HG03159 (cell line): ENCODE data around the gene NADSYN1.

ENCODE experiments used
- ATAC-seq: cut with Tn5 transposase; IDR thresholded peaks from one replicate; pipeline ENCODE4 v1.9.1; 2021; ENCODE audit warnings: mild to moderate bottlenecking, moderate library complexity; ENCODE audit not compliant: unreplicated experiment

Gene NADSYN1

DNA sequence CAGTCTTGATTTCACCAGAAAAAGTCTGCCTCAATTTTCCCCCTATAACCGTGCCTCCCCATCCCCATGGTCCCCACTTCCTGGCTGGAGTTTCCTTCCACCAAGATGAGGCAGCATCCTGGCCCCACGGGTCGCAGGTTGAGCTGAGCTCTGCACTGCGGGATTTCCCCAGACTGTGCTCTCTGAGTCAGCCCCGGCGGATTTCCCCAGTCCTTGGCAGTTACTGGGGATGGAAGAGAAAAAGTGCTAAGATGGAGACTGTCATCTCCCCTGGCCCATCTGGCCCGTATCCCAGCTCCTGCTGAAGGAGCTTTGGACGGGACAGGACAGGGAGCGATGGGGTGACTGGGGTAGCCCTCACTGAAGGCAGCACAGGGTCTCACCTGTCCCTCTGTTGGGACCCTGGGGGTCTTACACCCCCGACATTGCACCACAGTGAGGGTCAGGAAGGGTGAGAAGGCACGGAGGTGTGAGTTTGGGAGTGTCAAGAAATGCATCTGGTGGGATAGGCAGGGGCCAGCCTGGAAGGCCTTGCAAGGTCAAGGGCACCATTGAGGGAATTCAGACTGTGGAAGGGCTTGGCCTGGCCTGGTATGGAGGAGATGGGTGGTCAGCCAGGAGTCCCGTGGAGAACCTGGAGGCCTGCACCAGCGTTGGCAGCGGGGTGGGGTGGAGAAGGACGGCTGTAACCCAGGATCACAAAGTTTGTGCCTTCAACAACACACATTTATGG is 36.5 kb downstream of the NADSYN1 start:
- no peak for ATAC-seq

DNA sequence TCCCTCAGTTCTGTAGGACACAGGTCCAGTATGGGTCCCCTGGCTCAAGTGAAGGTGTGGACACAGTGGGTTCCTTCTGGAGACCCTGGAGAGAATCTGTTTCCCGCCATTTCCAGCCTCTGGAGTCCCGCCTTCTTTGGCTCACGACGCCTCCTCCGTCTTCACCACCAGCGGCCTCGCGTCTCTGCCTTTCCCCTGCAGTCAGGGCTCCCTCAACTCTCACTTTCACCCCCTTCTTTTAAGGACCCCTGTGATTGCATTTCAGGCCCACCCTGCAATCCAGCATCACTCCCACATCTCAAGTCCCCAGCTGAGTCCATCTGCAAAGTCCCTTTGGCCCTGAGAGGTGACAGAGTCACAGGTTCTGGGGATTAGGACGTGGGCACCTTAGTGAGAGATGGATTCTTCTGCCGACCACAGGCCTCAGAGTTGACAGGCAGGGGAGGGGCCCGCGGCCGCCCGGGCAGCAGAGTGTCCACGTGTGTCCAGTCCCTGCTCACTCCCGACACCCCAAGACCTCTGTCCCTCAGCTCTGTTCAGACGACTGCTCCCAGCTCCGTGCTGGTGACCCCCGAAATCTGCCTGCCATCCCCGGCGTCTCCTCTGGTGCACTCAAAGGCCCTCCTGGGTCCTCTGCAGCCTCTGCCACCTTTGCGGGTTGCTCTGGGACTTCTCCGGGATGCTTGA is 37.2 kb downstream of the NADSYN1 start:
- no peak for ATAC-seq

DNA sequence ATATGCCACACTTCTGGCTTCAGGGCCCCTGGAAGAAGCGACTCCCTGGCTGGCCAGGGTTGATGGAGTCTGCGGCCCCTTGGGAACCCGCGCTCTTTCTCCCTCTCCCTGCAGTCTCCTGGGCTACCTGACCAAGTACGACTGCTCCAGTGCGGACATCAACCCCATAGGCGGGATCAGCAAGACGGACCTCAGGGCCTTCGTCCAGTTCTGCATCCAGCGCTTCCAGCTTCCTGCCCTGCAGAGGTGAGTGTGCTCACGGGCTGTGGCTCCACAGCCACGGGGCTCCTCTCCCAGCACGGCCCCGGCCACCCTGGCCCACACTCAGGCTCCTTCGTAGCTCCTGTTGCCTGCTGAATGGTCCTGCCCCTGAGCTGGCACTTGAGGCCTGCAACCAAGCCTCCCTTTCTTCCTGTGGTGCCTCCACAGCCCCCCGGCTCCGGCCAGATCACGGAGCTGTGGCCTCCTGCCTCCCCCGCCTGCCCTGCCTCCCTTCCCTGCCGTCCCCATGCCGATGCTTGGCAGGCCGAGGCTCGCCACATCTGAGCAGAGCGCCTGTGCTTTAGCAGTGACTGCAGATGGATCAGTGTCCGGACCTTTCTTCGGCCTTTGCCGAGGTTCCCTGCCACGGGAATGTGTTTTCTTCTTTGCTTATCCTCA is 37.9 kb downstream of the NADSYN1 start:
- no peak for ATAC-seq

GRCh38 chr11:71491531-71491930 is 38.5 kb downstream of the NADSYN1 start:
- no peak for ATAC-seq

- ATAC-seq: no peak
Observed at GRCh38 chr11:71491940-71492339, 38.9 kb downstream of the NADSYN1 start.

GRCh38 chr11:71495286-71496230 is 42.6 kb downstream of the NADSYN1 start:
- no peak for ATAC-seq

- no peak for ATAC-seq
Observed at GRCh38 chr11:71496421-71496820, 43.4 kb downstream of the NADSYN1 start.

- no peak for ATAC-seq
Observed at GRCh38 chr11:71498091-71498490, 45.1 kb downstream of the NADSYN1 start.

DNA sequence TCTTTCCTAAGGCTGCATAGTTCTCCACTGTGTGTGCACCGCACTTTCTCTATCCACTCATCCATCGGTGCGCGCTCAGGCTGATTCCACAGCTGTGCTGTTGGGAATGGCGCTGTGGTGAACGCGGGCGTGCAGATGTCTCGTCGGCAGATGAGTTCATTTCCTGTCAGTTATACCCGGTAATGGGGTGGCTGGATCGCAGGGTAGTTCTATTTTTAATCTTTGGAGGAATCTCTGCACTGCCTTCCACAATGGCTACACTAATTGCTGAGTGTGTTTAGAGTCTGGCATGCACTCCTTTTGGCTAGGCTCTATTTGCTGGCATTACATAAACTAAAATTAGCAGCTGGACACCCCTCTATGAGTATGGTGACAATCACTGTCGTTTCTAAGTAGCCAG is 46.1 kb downstream of the NADSYN1 start:
- no peak for ATAC-seq

GRCh38 chr11:71499546-71499945 is 46.5 kb downstream of the NADSYN1 start:
- ATAC-seq: no peak

- no peak for ATAC-seq
Observed at GRCh38 chr11:71500601-71501021, 47.6 kb downstream of the NADSYN1 start.

DNA sequence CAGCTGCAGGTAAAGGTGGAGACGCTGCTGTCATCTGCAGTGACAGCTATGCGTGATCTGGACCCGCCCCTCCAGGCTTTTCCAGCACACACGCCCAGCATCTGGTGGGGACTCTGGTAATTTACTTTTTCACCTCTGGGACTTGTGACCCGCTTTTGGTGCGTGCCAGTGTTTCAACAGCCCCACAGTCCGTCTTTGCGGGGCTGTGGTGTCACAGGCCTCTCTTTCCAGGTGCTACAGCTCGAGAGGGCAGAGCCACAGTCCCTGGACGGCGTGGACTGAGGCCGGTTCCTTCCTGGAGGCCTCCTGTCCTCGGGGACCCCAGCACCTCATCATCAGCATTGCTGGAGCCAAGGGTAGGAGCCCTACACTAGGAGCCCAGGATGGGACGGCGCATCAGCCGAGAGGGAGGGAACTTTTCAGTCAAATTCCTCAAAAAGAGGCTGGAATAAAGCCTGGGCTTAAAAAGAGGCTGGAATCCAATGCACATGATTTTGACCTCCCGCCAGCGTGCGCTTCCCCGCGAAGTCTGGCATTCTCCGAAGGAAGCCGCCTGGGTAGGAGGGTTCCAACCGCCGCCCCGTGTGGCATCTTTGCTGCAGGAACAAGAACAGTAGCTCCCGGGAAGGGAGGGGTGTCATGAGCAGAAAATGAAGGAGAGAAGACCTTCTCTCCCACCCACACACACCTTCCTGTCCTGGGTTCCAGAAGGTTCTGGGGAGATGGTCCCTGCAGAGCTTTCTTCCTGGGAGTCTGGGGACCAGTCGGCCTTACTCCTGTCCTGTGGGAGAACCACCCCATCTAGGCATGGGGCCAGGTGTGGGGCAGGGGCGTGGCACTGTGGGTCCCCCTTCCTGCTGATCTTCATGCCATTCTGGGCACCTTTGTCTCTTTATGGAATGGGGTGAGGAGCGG is 48.3 kb downstream of the NADSYN1 start:
- ATAC-seq: no peak

- no peak for ATAC-seq
Observed at GRCh38 chr11:71502026-71502425, 49.0 kb downstream of the NADSYN1 start.

DNA sequence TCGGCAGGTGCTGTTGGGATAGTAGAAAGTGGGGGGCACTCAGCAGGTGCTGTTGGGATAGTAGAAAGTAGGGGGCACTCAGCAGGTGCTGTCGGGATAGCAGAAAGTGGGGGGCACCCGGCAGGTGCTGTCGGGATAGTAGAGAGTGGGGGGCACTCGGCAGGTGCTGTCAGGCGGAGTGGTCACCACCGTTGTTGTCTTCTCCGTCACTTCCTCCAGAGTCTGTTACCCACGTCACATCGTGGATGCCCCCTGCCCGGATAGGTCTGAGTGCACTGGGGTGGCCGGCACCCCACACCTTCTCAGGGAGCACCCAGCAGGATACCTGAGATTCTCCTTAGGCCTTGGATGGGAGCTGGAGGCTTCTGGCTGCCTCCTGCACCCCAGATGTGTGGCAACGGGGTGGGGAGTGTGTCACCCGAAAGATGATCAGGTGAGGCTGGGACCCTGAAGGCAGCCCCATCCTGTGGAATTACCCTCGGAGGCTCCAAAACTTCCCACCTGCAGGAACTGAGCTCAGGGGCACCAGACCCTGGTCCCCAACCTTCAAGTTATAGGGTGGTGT is 50.0 kb downstream of the NADSYN1 start:
- ATAC-seq: no peak

DNA sequence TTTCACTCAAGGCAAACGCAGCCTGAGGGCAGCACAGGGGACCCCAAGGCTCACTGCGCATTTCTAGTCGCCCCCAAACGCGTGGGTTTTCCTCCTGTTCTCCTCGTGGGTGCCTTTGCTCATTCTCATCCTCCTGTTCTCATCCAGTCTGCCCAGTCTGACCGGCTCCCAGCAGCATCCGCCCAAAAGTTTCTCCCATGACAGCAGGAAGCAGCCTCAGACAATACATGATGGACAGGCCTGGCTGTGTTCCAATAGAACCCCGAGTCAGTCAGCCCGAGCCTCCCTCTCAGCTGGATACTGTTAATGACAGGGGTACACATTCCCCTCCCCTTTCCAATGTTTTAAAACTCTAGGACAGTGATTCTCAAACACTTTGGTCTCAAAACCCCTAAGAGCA is 51.5 kb downstream of the NADSYN1 start:
- ATAC-seq: no peak

GRCh38 chr11:71505001-71505400 is 52.0 kb downstream of the NADSYN1 start:
- no peak for ATAC-seq

DNA sequence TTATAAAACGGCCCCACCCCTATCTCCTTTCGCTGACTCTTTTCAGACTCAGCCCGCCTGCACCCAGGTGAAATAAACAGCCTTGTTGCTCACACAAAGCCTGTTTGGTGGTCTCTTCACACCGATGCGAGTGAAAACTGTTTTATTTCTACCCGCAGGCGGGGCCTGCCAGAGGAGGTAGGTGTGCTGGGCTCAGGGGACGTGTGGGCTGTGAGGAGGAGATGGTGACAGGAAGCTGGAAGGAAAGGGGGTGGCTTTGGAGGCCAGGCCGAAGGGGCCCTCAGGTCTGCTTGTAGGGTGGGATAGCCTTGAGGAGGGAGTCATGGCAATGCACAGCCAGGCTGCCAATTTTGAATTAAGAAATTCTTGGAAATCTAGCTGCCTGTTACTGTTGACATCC is 52.8 kb downstream of the NADSYN1 start:
- ATAC-seq: no peak

DNA sequence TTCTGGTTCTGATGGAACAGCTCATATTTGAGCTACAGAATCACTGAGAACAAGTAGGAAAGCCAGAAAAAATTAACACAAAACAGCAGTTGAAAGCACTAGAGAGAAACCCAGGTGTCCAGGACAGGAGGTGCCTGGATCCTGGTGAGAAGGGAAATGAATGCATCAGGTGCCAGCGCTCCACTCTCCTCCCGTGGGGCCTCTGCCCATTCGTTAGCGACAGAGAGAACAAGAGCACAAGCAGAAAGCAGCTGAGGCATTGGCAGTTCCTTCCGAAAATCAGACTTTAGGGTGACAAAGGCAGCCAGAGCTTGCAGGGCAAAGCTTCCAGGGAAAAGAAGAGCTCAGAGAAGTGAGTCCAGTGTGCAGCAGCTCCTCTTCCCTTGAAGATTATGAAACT is 54.1 kb downstream of the NADSYN1 start:
- no peak for ATAC-seq
